HG03439 (cell line): ENCODE data around the gene PLA2G4A.

Source experiments
- ATAC-seq: cut with Tn5 transposase; IDR thresholded peaks from one replicate; pipeline ENCODE4 v1.9.1; 2021; ENCODE audit warnings: mild to moderate bottlenecking, moderate library complexity; ENCODE audit not compliant: unreplicated experiment

PLA2G4A gene

GRCh38 chr1:186828611-186829454 is at the start of gene PLA2G4A:
TSS of gene PLA2G4A (plus strand) at chr1:186828949. CDS start at chr1:186854355, 25,406 bp downstream.
- ATAC-seq = peak; percentile 81

- ATAC-seq = no peak
These were observed 48.7 kb upstream of the PLA2G4A start for GRCh38 chr1:186780076-186780475.

GRCh38 chr1:186781730-186782129 is 47.0 kb upstream of the PLA2G4A start:
- no peak for ATAC-seq

- ATAC-seq = no peak
These were observed 46.0 kb upstream of the PLA2G4A start for GRCh38 chr1:186782791-186783190.

GRCh38 chr1:186783193-186783592 is 45.6 kb upstream of the PLA2G4A start:
- ATAC-seq = no peak

GRCh38 chr1:186785503-186785902 is 43.2 kb upstream of the PLA2G4A start:
- ATAC-seq = no peak

GRCh38 chr1:186790101-186790500 is 38.6 kb upstream of the PLA2G4A start:
- ATAC-seq = no peak

- no peak for ATAC-seq
These were observed 35.7 kb upstream of the PLA2G4A start for GRCh38 chr1:186792870-186793581.

GRCh38 chr1:186793582-186793927 is 35.2 kb upstream of the PLA2G4A start:
- no peak for ATAC-seq

- ATAC-seq = no peak
These were observed 29.6 kb upstream of the PLA2G4A start for GRCh38 chr1:186798960-186799688.

- ATAC-seq = peak; percentile 97
These were observed 29.1 kb upstream of the PLA2G4A start for GRCh38 chr1:186799689-186800054.

- ATAC-seq = no peak
These were observed 26.4 kb upstream of the PLA2G4A start for GRCh38 chr1:186802388-186802787.

- no peak for ATAC-seq
These were observed 24.1 kb upstream of the PLA2G4A start for GRCh38 chr1:186804679-186805078.

- no peak for ATAC-seq
These were observed 22.3 kb upstream of the PLA2G4A start for GRCh38 chr1:186806477-186806876.

- no peak for ATAC-seq
These were observed 21.6 kb upstream of the PLA2G4A start for GRCh38 chr1:186807163-186807562.

- ATAC-seq = no peak
These were observed 16.9 kb upstream of the PLA2G4A start for GRCh38 chr1:186811892-186812291.

- ATAC-seq = no peak
These were observed 16.2 kb upstream of the PLA2G4A start for GRCh38 chr1:186812570-186812969.

GRCh38 chr1:186813420-186813819 is 15.3 kb upstream of the PLA2G4A start:
- ATAC-seq = no peak

- no peak for ATAC-seq
These were observed 9.6 kb upstream of the PLA2G4A start for GRCh38 chr1:186819126-186819525.

GRCh38 chr1:186819563-186819962 is 9.2 kb upstream of the PLA2G4A start:
- no peak for ATAC-seq

GRCh38 chr1:186829686-186830587 is 1.2 kb downstream of the PLA2G4A start:
- ATAC-seq = no peak
